ENCODE results near the gene ETS2.

The ETS2 gene

DNA sequence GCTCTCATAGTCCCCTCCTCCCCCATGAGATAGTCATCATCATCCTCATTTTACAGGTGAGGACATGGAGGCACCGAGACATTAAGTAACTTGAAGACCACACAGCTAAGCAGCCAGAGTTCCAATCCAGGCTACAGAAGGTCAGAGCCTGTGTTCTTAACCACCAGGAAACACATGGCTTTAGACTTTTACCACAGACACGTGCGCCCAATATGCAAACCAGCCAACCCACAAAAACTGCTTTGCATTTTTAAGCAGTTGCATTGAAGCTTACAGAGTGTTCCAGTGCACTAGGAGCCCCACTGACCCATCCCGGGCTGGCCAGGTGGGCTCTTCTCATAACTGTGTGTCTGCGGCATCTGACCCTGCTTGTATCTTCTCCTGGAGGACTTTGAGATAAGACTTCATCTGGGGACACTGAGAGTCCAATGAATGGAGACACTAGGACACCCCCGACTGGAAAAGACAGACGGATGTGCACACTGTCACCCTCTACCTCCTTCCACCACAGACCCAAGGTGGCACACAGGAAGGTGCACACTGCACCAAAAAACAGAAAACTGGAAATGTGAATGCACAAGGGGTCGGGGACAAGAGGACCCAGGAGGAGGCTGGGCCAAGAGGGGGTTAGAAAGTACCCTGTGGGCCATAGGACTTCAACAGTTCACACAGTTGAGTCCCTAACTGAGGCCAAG is 56.4 kb downstream of the ETS2 start:
- DNase-seq = no peak

DNA sequence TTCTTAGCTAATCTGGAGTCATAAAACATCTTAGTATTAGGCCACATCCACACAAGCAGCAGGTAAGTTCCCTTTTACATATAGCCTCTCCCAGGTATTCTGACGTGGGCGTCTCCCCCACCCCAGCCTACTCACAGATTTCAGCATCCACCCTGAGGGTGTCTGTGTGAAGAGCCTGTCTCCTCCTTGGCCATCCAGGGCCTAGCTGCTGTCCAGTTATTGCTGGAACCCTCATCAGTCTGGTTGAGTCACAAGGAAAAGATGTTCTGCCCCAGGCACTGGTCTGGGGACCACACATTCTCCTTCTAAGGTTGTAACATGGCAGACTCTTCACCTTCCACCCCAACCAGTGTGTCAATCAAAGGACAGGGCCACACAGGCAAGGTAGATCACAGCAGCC is 57.6 kb downstream of the ETS2 start:
- no peak for DNase-seq

DNA sequence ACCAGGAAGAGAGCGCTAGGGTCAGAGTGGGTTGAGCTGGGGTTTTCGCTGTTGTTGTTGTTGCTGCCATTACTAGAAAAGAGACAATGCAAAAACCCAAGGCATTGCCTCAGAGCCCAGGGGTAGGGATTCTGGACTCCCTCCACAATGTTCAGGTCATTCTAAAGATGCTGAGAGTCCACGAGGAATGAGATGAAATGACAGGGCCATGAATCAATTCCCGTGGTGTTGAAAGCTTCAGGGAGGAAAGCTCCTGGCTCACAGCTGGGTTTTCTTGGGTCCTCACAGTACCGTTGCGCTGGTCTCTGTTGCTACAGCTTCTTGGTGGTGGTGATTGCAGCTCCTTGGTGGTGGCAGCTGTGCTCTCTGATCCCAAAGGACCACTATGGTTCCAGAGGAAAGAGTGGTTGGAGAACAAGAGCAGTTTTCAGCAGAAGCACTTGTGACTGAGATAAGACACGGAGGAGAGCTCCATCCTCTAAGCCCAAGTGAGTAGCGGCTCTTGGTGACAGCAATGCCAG is 58.2 kb downstream of the ETS2 start:
- no peak for DNase-seq

DNA sequence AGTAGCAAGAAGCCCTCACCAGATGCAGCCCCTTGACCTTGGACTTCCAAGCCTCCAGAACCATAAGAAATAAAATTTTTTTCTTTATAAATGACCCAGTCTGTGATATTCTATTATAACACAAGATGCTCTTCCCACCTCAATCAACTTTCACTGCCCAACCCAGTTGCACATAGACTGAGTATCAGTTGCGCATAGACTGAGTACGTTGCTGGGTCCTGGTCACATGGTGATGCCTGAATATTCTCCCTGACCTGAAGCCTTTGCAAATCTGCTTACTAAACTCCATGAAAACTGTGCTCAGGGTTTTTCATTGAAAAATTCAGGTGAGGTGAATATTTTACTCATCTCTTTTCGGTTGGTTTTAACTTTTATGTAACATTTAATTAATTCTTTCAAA is 59.2 kb downstream of the ETS2 start:
- DNase-seq = no peak

DNA sequence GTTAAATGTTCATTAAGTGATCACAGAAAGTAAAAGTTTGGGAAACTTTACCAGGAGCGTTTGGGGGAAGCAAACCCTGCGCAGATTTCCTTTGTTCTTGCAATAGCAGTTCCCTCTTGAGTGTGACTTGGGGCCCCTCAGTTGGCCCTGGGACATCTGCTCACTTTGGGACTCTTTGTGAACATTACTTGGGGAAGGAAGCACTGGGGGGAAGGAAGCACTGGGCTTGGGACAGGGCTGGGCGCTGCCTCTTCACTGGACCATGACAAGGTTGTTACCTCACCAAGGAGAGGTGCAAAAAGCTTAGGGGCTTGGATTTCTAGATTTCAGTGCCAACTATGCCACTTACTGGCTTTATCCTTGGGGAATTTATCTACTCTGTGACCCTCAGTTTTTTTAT is 63.5 kb downstream of the ETS2 start:
- no peak for DNase-seq

DNA sequence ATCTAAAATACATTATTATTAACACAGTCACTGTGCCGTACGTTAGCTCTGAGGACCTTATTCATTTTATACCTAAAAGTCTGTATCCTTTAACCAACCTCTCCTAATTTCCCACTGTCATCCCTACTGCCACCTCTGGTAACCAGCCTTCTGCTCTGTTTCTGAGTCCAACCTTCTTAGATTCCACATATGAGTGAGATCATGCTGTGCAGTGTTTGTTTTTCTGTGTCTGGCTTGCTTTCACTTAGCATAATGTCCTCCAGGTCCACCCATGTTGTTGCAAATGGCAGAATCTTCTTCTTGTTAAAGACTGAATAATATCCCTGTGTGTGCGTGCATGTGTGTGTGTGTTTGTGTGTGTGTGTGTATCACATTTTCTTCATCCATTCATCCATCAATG is 64.2 kb downstream of the ETS2 start:
- peak; percentile 64 for DNase-seq

Measured in NCI-H1092 treated with DMSO at 0.1 percent for 48 hours (cell line).